Hematopoietic multipotent progenitor cell treated with erythropoietin and hydrocortisone succinate and interleukin-3 and kit ligand, for 4 days (in vitro differentiated cells): Measurements from ENCODE around the gene TBXAS1.

Source experiments
- DNase-seq: peaks from one replicate; pipeline ENCODE4 v3.0.0-alpha.2; 2015

TBXAS1 gene

GRCh38 chr7:140027858-140028257, 198.8 kb downstream of the TBXAS1 start:
- no peak for DNase-seq

- DNase-seq, result no peak
Measured at GRCh38 chr7:140028311-140028710, 199.2 kb downstream of the TBXAS1 start.

DNA sequence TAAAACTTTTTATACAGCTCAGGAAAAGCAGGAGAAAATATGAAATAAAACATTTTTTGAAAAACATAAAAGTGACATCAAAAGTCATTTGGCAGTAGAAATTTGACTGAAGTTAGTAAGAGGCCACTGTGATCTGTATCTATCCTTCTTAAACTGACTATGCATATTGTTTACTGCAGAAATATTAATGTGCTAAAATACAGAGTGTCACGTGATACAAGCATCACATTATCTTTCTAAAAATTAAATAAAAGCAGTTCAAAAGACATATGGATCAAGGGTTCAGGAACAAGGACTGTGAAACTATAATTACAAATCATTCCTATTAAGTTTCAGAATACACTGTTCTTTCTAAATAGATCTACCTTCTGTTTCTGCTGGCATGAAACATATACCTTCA, 200.0 kb downstream of the TBXAS1 start:
- DNase-seq, result no peak

DNA sequence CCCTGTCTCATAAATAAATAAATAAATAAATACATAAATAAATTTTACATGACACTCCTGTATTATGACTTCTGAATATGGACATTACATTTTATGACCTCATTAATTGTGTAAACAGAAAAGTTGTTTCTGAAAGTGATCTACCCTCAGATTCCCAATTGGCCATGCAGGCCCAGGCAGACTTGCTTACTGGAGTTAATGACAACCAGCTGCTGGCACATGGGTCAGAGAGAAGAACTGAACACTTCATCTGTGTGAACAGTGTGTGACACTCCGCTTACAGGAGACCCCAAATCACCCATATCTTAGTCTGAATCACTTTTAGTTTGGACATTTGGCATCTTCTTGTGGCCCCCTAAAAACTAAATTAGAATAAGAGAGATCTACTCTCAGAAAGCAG, 202.3 kb downstream of the TBXAS1 start:
- DNase-seq, result no peak

- no peak for DNase-seq
Measured at GRCh38 chr7:140033036-140033435, 204.0 kb downstream of the TBXAS1 start.

DNA sequence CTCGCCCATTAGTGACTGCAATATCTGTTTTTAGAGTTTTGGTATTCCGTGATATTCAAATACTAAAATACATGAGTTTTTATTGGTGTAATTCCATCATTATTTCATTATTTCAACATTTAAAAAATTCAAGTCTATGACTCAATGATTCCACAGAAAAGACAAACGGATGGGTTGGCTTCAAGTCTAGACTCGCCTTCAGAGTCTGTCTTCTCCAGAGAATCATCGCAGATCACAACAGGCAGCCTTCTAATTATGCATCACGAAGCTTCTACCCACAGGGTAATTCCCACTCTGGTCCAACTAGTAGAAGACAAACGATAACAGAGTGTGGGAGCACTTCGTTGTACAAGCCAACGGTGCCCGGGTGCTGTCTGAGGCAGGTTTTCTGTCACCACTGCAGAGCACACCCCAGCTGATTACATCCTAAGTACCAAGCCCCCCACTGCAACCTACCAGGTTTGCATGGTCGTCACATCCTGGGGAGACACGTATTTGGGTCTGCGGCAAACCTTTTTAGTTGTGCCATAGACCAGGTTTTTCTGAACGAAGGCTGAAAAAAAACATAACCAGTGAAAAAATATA, 204.8 kb downstream of the TBXAS1 start:
- no peak for DNase-seq

DNA sequence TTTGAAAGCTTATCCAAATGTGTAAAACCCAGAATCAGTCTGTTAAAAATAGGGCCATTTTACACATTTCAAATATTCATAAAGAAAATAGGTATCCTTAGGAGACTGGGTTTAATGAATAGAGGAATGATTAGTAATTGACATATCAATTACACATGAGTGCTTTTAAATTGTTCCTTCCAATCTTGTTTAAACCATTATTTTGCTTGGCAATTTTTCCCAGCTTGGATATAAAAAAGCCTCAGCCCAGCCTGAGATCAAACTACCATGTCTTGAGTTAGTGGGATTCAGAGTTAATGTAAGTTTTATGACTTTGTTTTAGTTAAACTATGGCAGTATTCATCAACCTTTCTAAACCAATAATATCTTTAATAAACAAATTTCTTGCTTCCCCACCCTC, 205.4 kb downstream of the TBXAS1 start:
- DNase-seq, result no peak

DNA sequence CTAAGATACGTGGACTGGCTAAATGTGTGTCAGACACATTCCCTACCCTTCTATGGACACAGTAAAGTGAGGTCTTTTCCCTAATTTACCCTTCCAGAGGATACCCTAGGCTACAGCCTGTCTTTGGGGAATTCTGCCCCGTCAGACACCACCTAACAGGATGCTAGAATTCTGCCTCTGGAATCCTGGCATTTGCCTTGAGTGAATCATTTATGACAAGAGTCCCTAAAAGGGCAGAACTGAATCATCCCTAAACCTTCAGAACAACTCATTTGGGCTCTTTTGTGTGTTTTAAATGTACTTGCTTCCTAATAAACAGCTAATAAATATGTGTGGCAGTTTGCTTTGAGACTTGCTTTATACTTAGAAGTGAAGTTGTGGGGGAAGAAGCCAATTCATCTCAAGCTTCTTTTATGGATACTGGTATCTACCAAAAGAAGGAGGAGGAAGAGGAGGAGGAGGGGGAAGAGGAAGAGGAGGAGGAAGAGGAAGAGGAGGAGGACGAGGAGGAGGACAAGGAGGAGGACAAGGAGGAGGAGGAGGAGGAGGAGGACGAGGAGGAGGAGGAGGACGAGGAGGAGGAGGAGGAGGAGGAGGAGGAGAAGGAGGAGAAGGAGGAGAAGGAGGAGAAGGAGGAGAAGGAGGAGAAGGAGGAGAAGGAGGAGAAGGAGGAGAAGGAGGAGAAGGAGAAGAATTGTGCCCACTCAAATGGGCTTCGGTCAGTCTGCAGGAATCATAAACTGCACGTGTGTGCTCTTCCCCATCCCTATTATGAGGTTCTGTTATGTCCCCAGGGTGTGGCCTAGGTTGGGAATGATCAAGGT, 206.5 kb downstream of the TBXAS1 start:
- DNase-seq, result no peak

GRCh38 chr7:140036224-140036962, 207.3 kb downstream of the TBXAS1 start:
- DNase-seq, result peak; percentile 70

DNA sequence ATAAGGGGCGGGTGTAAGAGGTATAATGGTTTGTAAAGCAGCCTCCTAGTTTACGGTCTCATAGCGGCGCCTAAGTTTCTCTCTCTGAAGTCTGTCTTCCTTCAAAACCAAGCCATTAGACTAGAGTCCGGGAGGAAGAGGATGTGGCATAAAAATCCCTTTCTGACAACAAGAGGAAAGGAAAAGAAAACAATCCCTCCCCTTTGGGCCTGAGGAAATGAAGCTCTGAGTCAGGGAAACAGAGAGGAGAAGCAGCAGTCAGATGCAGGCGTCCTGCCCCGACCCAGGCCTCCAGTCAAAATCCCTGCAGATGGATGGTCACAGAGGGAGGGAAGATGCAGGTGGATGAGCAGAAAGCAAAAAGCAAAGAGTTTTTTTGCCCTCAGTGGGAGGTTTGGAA, 210.0 kb downstream of the TBXAS1 start:
- DNase-seq, result no peak

DNA sequence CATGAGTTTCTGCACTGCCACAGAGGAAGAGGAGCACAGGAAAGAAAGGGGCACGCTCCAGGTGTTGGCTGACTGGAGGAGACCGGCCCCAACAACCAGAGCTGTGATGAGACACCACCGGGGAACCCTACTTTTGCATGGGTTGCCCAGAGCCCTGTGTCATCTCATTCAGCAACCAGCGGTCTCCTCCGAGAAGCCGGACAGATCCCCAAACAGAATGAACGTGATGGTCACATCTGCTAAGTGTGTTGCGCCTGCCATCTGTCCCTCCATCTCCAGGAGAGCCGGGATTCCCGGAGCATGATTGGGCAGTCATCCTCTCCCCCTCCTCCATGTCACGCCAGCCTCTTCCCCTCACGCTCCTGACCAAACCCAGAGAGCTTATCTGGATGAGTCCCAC, 210.8 kb downstream of the TBXAS1 start:
- no peak for DNase-seq

DNA sequence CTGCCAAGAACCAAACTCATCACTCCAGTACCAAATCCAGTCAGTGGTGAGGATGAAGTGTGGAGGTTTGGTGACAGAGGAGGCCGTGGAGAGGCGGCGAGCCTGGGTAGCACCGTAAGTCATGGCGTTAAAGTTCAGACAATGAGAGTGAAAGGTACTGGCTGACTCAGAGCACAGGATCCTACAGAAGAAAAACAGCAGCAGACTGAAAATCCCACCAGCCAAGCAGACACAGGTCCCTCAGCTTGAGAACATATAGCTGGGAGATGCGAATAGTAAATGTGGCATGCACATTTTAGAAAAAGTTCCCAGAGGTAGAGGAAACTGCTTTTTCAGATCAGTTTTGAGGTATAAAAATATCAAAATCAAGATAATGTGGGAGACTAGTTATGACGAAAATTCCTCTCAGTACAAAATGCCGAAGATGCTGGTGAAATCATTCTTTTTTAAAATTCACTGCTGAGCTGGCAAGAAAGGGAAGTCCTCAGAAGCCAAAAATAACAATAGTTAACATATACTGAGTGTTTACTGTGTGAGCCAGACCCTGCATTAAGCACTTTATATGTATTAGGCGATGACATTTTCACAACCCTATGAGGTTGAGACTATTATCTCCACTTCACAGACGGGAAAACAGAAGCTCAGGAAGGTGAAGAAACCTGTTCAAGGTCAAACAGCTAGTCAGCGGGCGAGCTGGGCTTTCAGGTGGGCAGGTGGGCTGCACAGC, 212.8 kb downstream of the TBXAS1 start:
- no peak for DNase-seq

DNA sequence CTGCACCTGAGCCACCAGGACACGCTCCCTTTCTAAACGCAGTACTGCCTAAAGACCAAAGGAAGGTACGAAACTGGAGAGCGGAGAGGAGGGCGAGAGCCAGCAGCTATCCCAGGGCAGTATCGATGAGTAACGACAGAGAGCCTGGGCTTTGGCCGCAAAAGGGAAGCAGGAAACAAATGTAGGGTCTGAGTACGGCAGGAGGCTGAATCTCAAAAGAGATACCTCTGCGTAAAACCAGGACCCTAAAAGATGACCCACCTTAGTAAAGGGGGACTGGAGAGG, 213.3 kb downstream of the TBXAS1 start:
- DNase-seq, result no peak

- DNase-seq, result no peak
Measured at GRCh38 chr7:140044251-140044650, 215.2 kb downstream of the TBXAS1 start.

- no peak for DNase-seq
Measured at GRCh38 chr7:140045697-140046096, 216.6 kb downstream of the TBXAS1 start.

- DNase-seq, result no peak
Measured at GRCh38 chr7:140047197-140047596, 218.1 kb downstream of the TBXAS1 start.

- no peak for DNase-seq
Measured at GRCh38 chr7:140048138-140048537, 219.1 kb downstream of the TBXAS1 start.

DNA sequence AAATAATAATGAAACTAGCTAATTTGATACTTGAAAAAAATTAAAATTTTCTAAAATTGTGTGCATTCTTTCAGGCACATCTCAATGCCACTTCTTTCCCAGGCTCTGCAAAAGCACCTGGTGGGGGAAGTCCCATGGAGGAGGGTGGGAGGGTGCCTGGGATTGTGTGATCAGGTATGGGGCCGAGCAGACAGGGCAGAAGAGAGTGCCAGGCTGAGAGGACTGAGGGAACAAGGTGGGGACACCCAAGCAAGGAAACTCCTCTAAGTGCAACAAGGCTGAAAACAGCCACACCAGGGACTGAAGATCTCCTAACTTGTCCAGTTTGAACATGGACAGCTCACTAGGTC, 219.9 kb downstream of the TBXAS1 start:
- DNase-seq, result no peak

DNA sequence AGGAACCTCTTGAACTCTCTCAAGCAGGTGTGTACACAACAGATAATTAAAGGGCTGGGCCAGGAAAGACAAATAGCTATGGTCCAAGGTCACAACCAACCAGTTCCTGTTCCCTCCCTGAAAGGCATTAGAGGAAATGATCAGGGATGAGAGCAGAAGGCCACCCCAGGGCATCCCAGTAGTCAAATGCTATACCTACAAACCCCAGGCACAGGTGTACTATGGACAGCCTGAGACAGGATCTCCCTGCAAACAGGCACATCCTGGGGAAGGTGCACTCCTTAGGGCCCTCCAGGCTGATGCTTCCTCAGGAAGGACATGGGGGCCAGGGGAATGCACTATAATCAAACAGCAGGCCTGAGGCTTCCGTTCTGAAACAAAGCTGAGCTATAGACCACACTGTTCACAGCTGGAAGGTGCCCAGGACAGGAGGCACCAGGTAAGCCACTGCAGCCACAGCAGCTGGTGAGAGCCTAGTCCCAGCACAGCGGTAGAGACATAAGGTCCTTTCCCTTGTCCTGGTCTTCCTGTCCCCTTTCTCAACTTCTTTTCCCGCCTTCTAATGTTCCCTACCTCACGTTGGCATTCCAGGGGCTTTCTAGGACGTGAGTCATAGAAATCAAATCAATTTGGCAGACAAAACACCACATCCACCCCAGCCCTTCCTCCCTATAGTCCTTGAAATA, 220.4 kb downstream of the TBXAS1 start:
- no peak for DNase-seq

DNA sequence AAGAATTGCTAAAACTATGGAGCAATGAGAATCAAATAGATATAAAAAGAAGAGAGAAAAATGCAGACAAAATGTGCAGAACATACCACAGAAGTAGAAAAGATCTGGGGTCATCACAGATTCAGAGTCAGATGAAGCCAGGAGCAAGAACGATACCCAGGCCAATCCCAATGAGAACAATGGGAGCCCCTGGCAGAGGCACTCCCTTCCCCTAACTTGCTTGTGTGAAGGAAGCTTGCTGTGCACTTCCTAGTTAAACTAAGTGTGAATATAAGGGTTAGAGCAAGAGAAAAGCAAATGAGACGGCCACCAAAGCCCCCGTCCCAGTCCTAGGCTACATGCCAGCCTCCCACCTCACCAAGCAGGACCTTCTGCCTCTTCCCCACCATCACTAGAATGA, 221.0 kb downstream of the TBXAS1 start:
- DNase-seq, result no peak

DNA sequence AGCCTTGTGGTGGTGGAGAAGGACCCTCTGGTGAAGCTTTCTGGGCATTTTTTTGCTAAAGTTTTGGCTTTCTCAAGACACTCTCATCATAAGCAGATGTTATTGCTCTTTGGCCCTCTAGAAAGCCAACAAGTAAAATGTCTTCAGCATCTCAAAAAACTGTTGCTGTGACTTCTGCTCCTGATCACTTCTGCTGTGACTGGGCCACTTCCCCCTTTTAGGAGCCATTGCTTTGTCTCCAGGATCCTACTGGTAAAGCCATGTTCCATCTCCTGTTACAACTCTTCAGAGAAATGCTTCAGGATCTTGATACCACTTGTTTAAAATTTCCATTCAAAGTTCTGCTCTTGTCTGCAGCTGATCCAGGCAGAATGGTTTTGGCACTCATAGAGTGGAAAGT, 222.8 kb downstream of the TBXAS1 start:
- no peak for DNase-seq

DNA sequence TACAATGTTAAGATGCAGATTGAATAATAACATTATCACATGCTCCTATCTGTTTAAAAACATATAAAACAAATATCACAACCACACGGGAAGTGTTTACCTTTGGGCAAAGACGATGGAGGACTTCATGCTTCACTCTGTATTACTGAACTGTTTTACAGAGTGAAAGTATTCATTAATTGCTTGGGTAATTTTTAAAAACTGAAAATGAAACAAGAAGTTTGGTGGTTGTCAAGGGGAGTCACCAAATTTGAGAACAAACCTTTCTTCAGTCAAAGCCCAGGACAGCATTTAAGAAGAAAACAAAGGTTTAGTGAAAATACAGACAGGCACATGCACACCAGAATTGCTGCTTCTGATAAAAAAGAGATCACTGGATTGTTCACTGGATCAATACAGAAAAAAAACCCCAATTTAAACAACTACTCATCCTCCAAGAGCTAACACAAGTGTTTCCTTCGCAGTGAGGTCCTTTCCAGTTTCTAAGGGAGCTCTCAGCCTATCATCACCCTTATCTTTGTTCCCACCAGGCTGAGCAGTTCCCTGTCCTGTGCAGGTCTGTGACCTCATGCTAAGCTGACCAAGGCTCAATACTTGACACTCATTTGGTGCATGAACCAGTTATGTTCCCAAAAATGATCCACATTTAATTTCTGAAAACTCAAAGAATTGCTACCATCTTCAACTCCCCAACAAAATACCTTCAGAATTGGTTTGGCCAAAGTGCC, 224.9 kb downstream of the TBXAS1 start:
- no peak for DNase-seq
